ENCODE results near the gene PTGES2. TPM values are rescaled to one million over a fixed set of nuclear protein-coding genes. Genes with fewer than 3 reads are reported as not detected.
A peak's percentile ranks its signal among the peaks of the same experiment; 100 is the strongest.

PTGES2 gene
- total RNA-seq, 1 donor from 2014 or later = 74.8 TPM

DNA sequence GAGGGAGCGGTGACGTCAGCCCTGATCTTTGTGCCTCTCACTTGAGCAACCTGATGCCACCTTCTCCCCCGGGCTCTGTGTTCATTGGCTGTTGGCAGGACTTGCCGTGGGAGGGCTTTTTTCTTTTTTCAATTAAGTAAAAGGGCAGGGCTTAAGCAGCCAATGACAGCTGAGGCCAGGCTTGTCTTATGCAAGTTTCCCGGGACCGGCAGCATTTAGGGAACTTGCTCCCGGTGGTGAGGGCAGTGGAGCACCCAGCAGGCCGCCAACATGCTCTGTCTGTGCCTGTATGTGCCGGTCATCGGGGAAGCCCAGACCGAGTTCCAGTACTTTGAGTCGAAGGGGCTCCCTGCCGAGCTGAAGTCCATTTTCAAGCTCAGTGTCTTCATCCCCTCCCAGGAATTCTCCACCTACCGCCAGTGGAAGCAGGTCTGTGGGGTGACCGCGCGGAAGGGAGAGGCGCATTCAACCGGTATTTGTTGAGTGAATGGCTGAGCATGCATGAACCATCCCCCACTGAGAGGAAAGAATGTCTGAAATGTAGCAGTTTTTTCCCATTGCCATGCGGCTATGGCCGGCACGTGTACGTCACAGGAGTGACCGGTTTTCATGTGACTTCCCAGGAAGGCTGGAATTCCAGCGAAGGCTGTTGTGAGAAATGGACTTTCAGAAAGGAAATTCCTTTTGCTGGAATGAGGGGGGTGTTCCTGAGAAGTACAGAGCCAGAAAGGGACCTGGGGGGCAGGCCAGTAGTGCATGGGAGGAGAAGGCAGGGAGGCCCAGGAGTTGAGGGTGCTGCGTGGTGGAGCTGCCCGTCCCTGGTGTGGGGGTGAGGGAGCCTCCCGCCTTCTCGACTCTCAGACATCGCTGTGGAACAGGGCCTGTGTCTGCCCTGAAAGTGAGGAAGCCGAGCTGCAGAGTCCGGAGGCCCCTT is 29.0 kb downstream of the PTGES2 start:
- peak overlapping the region; percentile 77 for H3K4me3 Mint-ChIP-seq
- H3K36me3 Mint-ChIP-seq = peaks cover 19% of the 10 kb centered on the region
- H3K9me3 Mint-ChIP-seq = no peaks in the 10 kb centered on the region
- H3K27me3 Mint-ChIP-seq (ENCODE audit: low read depth) = no peaks in the 10 kb centered on the region
- DNase-seq (ENCODE audit: low spot score in 2 of 2, unreplicated experiment in 2 of 2) = peak; percentile 74 to 85
- no peak for TF ChIP-seq CTCF (IDR thresholded peaks at IDR 0.05; ENCODE audit: unreplicated experiment)
- peaks cover 57% of the 10 kb centered on the region for H3K4me1 Mint-ChIP-seq
- peak overlapping the region; percentile 100 for H3K27ac Mint-ChIP-seq

- Mint-ChIP-seq H3K27ac (peak overlapping the region; percentile 100), H3K27me3 (ENCODE audit: low read depth) (no peaks in the 10 kb centered on the region), H3K36me3 (peaks cover 14% of the 10 kb centered on the region), H3K9me3 (no peaks in the 10 kb centered on the region), H3K4me1 (peaks cover 66% of the 10 kb centered on the region), H3K4me3 (peak overlapping the region; percentile 77)
- no peak for DNase-seq (ENCODE audit: low spot score in 2 of 2, unreplicated experiment in 2 of 2)
- TF ChIP-seq CTCF (IDR thresholded peaks at IDR 0.05; ENCODE audit: unreplicated experiment) = no peak
Observed at GRCh38 chr9:128097543-128098296, 29.8 kb downstream of the PTGES2 start.

DNA sequence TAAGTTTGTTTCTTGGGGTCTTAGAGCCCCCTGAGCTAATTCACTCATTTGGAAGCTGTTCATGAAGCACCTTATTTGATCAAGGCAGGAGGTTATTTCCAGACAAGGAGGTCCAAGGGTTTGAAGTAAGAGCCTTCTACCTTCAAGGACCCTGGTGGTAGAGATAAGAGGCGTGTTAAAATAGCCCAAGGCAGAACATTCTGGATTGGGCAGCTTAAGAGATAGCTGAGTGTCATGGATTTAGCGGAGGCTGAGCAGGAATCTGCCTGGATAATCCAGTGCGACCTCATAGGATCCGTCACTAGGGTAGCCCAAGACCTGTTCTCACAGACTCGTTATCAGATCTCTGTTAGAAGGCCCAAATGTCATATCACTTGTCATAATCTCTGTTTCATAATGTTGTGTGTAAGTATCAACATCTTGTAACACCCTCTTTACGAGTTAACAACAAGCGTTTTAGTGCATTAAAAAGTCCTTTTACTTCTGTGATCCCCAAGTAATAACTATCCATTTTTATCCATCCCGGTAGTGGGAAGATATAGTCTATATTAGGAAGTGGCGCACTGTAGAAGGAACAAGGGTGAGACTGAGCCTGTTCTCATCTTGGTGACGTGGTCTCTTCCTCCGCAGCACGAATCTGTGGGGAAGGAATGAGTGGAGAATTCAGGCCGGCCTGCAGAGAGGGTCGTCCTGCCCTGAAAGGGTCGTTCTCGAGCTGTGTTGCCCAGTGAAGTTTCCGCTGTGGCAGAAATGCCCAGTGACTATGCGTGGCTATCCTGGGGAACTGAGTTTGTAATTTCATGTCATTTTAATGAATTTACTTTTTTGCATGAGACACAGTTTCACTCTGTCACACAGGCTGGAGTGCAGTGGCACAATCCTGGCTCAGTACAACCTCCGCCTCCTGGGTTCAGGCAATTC is 30.7 kb downstream of the PTGES2 start:
- TF ChIP-seq CTCF (IDR thresholded peaks at IDR 0.05; ENCODE audit: unreplicated experiment) = no peak
- H3K4me3 Mint-ChIP-seq = no peak overlapping the region
- H3K27me3 Mint-ChIP-seq (ENCODE audit: low read depth) = no peaks in the 10 kb centered on the region
- H3K27ac Mint-ChIP-seq = peak overlapping the region; percentile 100
- peaks cover 7% of the 10 kb centered on the region for H3K36me3 Mint-ChIP-seq
- DNase-seq (ENCODE audit: low spot score in 2 of 2, unreplicated experiment in 2 of 2) = no peak
- no peaks in the 10 kb centered on the region for H3K9me3 Mint-ChIP-seq
- peaks cover 74% of the 10 kb centered on the region for H3K4me1 Mint-ChIP-seq

GRCh38 chr9:128094950-128095544 is 32.5 kb downstream of the PTGES2 start:
- Mint-ChIP-seq H3K36me3 (no peaks in the 10 kb centered on the region), H3K27me3 (ENCODE audit: low read depth) (no peaks in the 10 kb centered on the region), H3K4me3 (no peak overlapping the region), H3K4me1 (peaks cover 72% of the 10 kb centered on the region), H3K9me3 (no peaks in the 10 kb centered on the region), H3K27ac (peak overlapping the region; percentile 100)
- no peak for DNase-seq (ENCODE audit: low spot score in 2 of 2, unreplicated experiment in 2 of 2)
- no peak for TF ChIP-seq CTCF (IDR thresholded peaks at IDR 0.05; ENCODE audit: unreplicated experiment)
